ENCODE results near the gene ROBO2. TPM values are rescaled to one million over a fixed set of nuclear protein-coding genes. Genes with fewer than 3 reads are reported as not detected.
"Not testable (repeated sequence)": the region's sequence is repeated elsewhere in the genome, so short reads cannot be mapped to it uniquely, and the experiment has no call there.

The ROBO2 gene
- polyA plus RNA-seq, 1 of the 3 experiments (the other 2 are of a cell fraction): not detected

GRCh38 chr3:77407441-77407840, 367.5 kb downstream of the ROBO2 start:
- ChIA-PET POLR2A (no interaction called here), CTCF (no interaction called here)
- Histone ChIP-seq H3K4me2 (no peak overlapping the region), H3K27ac (ENCODE audit: low read depth in 2 of 2, low read length in 1 of 2) (no peak overlapping the region), H3K4me3 (ENCODE audit: low read depth in 2 of 2, low read length in 1 of 2) (no peak overlapping the region), H3F3A (replicated peaks; ENCODE audit: insufficient read depth) (no peaks in the 10 kb centered on the region), H4K20me1 (ENCODE audit: insufficient read depth) (no peaks in the 10 kb centered on the region), H3K36me3 (replicated peaks in 1 of 2; ENCODE audit: control insufficient read depth in 1 of 2, insufficient read depth in 2 of 2, low read length in 1 of 2) (no peaks in the 10 kb centered on the region), H3K9me2 (no peaks in the 10 kb centered on the region), H3K9me3 (no peaks in the 10 kb centered on the region), H2AFZ (ENCODE audit: low read depth) (no peak overlapping the region), H3K9ac (no peak overlapping the region), H3K27me3 (ENCODE audit: insufficient read depth) (no peaks in the 10 kb centered on the region), H3K79me2 (ENCODE audit: insufficient read depth) (no peaks in the 10 kb centered on the region), H3K4me1 (ENCODE audit: control insufficient read depth in 1 of 2, insufficient read depth in 2 of 2, low read depth in 1 of 2, low read length in 1 of 2) (peaks cover 0 to 2% of the 10 kb centered on the region in 2 experiments; a peak in 1 of 4 replicates)
- no peak for DNase-seq
- TF ChIP-seq TCF12 (IDR thresholded peaks at IDR 0.05) (no peak), FOSL2 (IDR thresholded peaks at IDR 0.05; ENCODE audit: borderline replicate concordance, low read depth) (no peak), TAF1 (IDR thresholded peaks at IDR 0.05; ENCODE audit: borderline replicate concordance, low read depth, low read length) (no peak), EZH2phosphoT487 (IDR thresholded peaks at IDR 0.05; ENCODE audit: borderline replicate concordance, low read depth) (no peak), USF2 (IDR thresholded peaks at IDR 0.05; ENCODE audit: borderline replicate concordance, low read depth, low read length) (no peak), GATA2 (CRISPR knock-in tag; IDR thresholded peaks at IDR 0.05) (no peak), FOXM1 (IDR thresholded peaks at IDR 0.05; ENCODE audit: low read depth) (no peak), NFIC (IDR thresholded peaks at IDR 0.05; ENCODE audit: borderline replicate concordance) (no peak), RAD21 (IDR thresholded peaks at IDR 0.05; ENCODE audit: low read length) (no peak), RXRA (IDR thresholded peaks at IDR 0.05; ENCODE audit: borderline replicate concordance, low read depth) (no peak), POLR2AphosphoS5 (IDR thresholded peaks at IDR 0.05; ENCODE audit: low read depth, low read length) (no peak), EP300 (IDR thresholded peaks at IDR 0.05; ENCODE audit: borderline replicate concordance in 1 of 2, low read depth in 1 of 2, low read length in 1 of 2) (no peak), FOXJ3 (CRISPR knock-in tag; IDR thresholded peaks at IDR 0.05) (no peak), USF1 (IDR thresholded peaks at IDR 0.05; ENCODE audit: borderline replicate concordance, low read depth) (no peak), YY1 (IDR thresholded peaks at IDR 0.05; ENCODE audit: low read depth) (no peak), MAX (IDR thresholded peaks at IDR 0.05; ENCODE audit: low read depth) (no peak)
- 60% methylated on average over 3 of the region's 3 CpGs for WGBS (ENCODE audit: low lambda C conversion rate)

GRCh38 chr3:77410334-77410733, 370.4 kb downstream of the ROBO2 start:
- WGBS (ENCODE audit: low lambda C conversion rate): 28% methylated on average over 1 of the region's 1 CpG
- POLR2A ChIA-PET: not testable (repeated sequence)

More at GRCh38 chr3:77410334-77410733, 370.4 kb downstream of the ROBO2 start:
- H3K36me3 ChIP-seq (replicated peaks in 1 of 2; ENCODE audit: control insufficient read depth in 1 of 2, insufficient read depth in 2 of 2, low read length in 1 of 2); H2AFZ ChIP-seq (ENCODE audit: low read depth); H3K4me3 ChIP-seq (ENCODE audit: low read depth in 2 of 2, low read length in 1 of 2); H3K27me3 ChIP-seq (ENCODE audit: insufficient read depth); H3K9me3 ChIP-seq; H3K9ac ChIP-seq; H3K9me2 ChIP-seq; H3F3A ChIP-seq (replicated peaks; ENCODE audit: insufficient read depth); H4K20me1 ChIP-seq (ENCODE audit: insufficient read depth); CTCF ChIA-PET; H3K4me1 ChIP-seq (ENCODE audit: control insufficient read depth in 1 of 2, insufficient read depth in 2 of 2, low read depth in 1 of 2, low read length in 1 of 2); H3K79me2 ChIP-seq (ENCODE audit: insufficient read depth); DNase-seq; H3K4me2 ChIP-seq; H3K27ac ChIP-seq (ENCODE audit: low read depth in 2 of 2, low read length in 1 of 2): not testable (repeated sequence)

All from SK-N-SH (cell line).